Stimulated activated naive CD4-positive, alpha-beta T cell (primary cell): ENCODE results near the gene DNA2.

Experiments used
- DNase-seq, 6 experiments: peaks; one replicate each; lab custom pipeline; 2025; lab: John Stamatoyannopoulos, UW

The DNA2 gene

GRCh38 chr10:68364101-68364886, 107.5 kb downstream of the DNA2 start:
- no peak for DNase-seq
